Activated naive CD8-positive, alpha-beta T cell treated with anti-CD3 and anti-CD28 coated beads, Interleukin-2, amount 50 U/mL, for 24 hours (primary cell): ENCODE results near the gene DMRT1.

Source experiments
- ATAC-seq: fragments of 150-1000 bp; cut with Tn5 transposase; one replicate; pipeline ENCODE4 v1.10.0; 2021
- DNase-seq: peaks from one replicate; pipeline ENCODE4 v3.0.0; 2021
- H3K27ac Mint-ChIP-seq: one replicate; pipeline ENCODE4 v1.8.0; 2021; ENCODE audit warnings: mild to moderate bottlenecking, mixed read lengths
- H3K27me3 Mint-ChIP-seq: one replicate; pipeline ENCODE4 v1.8.0; 2021; ENCODE audit warnings: mixed read lengths
- H3K36me3 Mint-ChIP-seq: one replicate; pipeline ENCODE4 v1.8.0; 2021; ENCODE audit warnings: low read depth, mixed read lengths
- H3K4me1 Mint-ChIP-seq: one replicate; pipeline ENCODE4 v1.8.0; 2021; ENCODE audit warnings: mixed read lengths
- H3K4me3 Mint-ChIP-seq: one replicate; pipeline ENCODE4 v1.8.0; 2021; ENCODE audit warnings: mild to moderate bottlenecking, moderate library complexity, mixed read lengths
- H3K9me3 Mint-ChIP-seq: one replicate; pipeline ENCODE4 v1.8.0; 2021; ENCODE audit warnings: mixed read lengths

Gene DMRT1

GRCh38 chr9:967436-967835, 125.9 kb downstream of the DMRT1 start:
- no peak for ATAC-seq
- H3K4me1 Mint-ChIP-seq, result peaks cover 13% of the 10 kb centered on the region
- H3K4me3 Mint-ChIP-seq, result no peak overlapping the region
- DNase-seq, result no peak
- H3K27me3 Mint-ChIP-seq, result peaks cover 81% of the 10 kb centered on the region
- no peaks in the 10 kb centered on the region for H3K36me3 Mint-ChIP-seq
- H3K9me3 Mint-ChIP-seq, result no peaks in the 10 kb centered on the region
- no peak overlapping the region for H3K27ac Mint-ChIP-seq

DNA sequence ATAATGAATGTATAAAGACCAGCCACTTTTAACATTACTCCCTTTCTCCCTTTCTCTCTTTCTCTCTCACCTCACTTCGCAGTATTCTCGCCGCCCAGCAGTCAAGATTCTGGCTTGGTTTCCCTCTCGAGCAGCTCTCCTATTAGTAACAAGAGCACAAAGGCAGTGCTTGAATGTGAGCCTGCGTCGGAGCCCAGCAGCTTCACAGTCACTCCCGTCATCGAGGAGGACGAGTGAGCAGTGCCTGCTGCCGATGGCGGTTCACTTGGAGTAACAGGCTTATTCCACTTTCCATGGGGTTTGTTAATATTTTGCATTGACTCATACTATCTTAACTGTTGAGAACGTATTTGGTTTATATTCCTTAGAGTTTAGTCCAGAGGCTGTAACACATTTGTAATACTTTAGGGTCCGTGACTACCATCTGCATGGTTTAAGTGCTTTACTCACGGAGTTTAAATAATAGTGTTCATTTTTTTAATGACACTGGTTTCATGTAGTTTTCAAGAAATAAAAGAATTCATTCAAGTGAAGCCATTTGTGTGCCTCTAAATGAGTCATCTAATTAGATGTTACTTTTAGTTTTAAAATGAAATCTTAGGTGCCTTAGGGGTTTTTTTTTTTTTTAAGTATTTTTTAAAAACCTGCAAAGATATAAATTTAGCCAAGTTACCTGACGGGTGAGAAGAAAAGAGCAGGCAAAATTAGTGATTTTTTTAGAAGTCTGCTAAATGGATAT, 126.6 kb downstream of the DMRT1 start:
- H3K4me1 Mint-ChIP-seq, result peaks cover 13% of the 10 kb centered on the region
- no peaks in the 10 kb centered on the region for H3K36me3 Mint-ChIP-seq
- no peak overlapping the region for H3K4me3 Mint-ChIP-seq
- ATAC-seq (no peak), DNase-seq (no peak)
- H3K27ac Mint-ChIP-seq, result no peak overlapping the region
- H3K9me3 Mint-ChIP-seq, result no peaks in the 10 kb centered on the region
- H3K27me3 Mint-ChIP-seq, result peaks cover 80% of the 10 kb centered on the region

- H3K36me3 Mint-ChIP-seq, result no peaks in the 10 kb centered on the region
- peaks cover 83% of the 10 kb centered on the region for H3K27me3 Mint-ChIP-seq
- peaks cover 20% of the 10 kb centered on the region for H3K4me1 Mint-ChIP-seq
- H3K4me3 Mint-ChIP-seq, result no peak overlapping the region
- no peak for ATAC-seq
- no peaks in the 10 kb centered on the region for H3K9me3 Mint-ChIP-seq
- H3K27ac Mint-ChIP-seq, result no peak overlapping the region
- no peak for DNase-seq
These were observed 128.0 kb downstream of the DMRT1 start for GRCh38 chr9:969310-970150.

GRCh38 chr9:970151-970996, 128.9 kb downstream of the DMRT1 start:
- DNase-seq (no peak), ATAC-seq (no peak)
- H3K27me3 Mint-ChIP-seq, result peaks cover 84% of the 10 kb centered on the region
- H3K36me3 Mint-ChIP-seq, result no peaks in the 10 kb centered on the region
- peaks cover 20% of the 10 kb centered on the region for H3K4me1 Mint-ChIP-seq
- H3K9me3 Mint-ChIP-seq, result no peaks in the 10 kb centered on the region
- H3K27ac Mint-ChIP-seq, result no peak overlapping the region
- H3K4me3 Mint-ChIP-seq, result no peak overlapping the region

GRCh38 chr9:971901-972500, 130.5 kb downstream of the DMRT1 start:
- Mint-ChIP-seq H3K27ac (no peak overlapping the region), H3K4me1 (peaks cover 25% of the 10 kb centered on the region), H3K27me3 (peaks cover 78% of the 10 kb centered on the region), H3K9me3 (no peaks in the 10 kb centered on the region), H3K36me3 (no peaks in the 10 kb centered on the region), H3K4me3 (peak overlapping the region; percentile 36)
- DNase-seq (no peak), ATAC-seq (no peak)

DNA sequence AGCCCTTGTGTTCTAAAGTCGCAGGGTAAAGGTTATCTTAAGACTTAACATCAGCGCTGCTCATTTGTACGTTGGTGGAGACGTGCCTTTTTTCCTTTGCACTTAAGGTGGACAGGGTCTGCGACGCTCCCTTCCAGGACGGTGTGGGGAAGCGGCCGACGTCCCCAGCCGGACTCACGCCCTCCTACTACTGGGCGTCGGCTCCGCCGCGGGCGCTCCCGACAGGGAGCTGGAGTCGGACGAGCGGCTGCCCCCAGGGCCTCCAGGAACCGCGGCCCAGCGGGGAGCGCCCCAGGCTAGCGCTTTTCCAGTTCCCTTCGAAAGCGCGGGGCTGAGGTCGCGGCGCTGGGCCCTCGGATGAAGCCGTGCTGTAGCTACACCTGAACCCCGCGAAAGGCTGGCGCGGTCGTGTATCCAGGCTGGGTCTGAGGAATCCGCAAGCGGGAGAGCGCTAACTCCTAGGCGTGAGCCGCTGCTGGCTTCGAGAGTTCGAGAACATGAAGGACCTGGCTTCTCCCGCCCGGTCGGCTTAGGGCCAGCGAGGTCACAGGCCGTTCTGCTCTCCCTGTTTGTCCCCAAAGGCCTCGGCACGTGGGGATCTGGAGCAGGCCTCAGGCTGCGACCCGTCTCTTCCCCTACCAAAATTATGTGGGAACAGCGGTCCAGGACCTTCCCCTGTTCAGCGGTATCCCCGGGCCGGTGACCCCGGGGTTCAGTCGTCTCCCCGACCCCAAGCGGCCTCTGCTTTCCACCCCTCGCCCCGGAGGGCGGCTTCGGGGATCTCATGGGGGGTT, 131.2 kb downstream of the DMRT1 start:
- H3K36me3 Mint-ChIP-seq, result no peaks in the 10 kb centered on the region
- peaks cover 25% of the 10 kb centered on the region for H3K4me1 Mint-ChIP-seq
- peak overlapping the region; percentile 36 for H3K4me3 Mint-ChIP-seq
- DNase-seq, result no peak
- no peak overlapping the region for H3K27ac Mint-ChIP-seq
- peaks cover 76% of the 10 kb centered on the region for H3K27me3 Mint-ChIP-seq
- H3K9me3 Mint-ChIP-seq, result no peaks in the 10 kb centered on the region
- ATAC-seq, result peak; percentile 26

DNA sequence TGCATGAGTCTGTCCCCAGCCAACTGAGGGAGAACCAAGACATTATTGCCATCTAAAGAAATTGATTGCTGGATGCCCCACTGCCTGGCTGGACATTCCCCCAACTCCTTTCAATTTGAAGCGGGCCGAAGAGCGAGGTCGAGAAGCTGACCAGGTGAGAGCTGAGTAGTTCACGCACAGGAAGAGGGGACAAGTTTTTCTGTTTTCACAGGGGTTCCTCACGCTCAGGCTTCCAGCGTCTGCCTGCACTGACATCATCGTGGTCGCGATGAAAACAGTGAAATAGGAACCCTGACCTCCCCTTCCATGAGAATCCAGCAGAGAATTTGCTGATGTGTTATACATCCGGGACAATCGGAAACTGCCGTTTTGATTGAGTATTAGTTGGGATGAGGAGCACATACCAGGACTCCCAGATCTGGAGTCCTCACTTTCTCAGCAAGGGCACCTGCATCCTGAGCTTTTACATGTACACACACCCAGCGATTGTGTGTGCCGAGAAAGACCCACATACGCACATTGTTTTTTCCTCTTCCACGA, 131.9 kb downstream of the DMRT1 start:
- H3K36me3 Mint-ChIP-seq, result no peaks in the 10 kb centered on the region
- H3K27ac Mint-ChIP-seq, result peak overlapping the region; percentile 39
- no peak overlapping the region for H3K4me3 Mint-ChIP-seq
- peaks cover 21% of the 10 kb centered on the region for H3K4me1 Mint-ChIP-seq
- no peaks in the 10 kb centered on the region for H3K9me3 Mint-ChIP-seq
- ATAC-seq (no peak), DNase-seq (no peak)
- H3K27me3 Mint-ChIP-seq, result peaks cover 76% of the 10 kb centered on the region

DNA sequence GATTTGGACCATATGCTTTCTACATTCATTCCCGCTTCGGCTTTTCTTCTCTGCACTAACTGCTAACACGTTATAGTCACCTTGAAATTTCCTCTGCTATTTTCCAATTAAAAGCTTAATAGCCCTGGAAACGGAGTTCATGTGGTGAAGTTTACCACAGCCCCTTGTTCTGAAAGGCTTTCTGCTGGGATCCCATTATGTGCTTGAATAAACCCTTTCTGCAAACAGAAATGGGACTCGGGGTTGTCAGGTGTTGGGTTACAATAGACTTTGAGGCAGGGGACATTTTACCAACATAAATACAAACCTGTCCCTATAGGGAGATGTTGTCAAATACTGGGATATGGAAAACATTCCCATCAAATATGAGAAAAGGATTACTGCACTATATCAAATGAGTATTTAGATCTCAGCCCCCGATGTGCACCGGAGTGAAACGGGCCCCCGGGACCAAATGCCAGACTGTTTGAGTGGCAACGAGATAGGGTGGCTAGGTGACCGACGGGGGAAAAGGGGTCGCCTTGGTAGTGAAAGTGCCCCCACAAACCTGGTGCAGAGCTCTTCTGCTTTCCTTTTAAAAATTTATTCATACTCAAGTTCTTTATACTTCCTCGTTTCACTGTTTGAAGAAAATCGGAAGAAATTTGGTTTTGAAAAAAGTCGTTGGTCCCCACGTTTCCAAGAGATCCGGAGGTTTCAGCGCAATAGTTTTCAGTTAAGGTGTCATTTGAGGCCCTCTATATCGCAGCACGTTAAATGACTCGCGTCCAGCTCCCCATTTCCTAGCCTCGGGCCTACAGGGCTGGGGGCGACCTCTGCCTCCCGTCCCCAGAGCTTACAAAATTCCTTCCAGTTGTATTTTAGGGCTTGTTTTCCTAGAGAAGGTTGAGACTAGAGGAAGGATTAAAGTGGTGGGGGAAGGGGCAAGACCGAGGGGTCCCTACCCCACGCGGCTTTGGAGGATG, 132.8 kb downstream of the DMRT1 start:
- Mint-ChIP-seq H3K36me3 (no peaks in the 10 kb centered on the region), H3K27ac (no peak overlapping the region), H3K9me3 (no peaks in the 10 kb centered on the region), H3K27me3 (peaks cover 74% of the 10 kb centered on the region), H3K4me3 (no peak overlapping the region), H3K4me1 (peaks cover 16% of the 10 kb centered on the region)
- ATAC-seq (no peak), DNase-seq (no peak)

- Mint-ChIP-seq H3K9me3 (no peaks in the 10 kb centered on the region), H3K4me1 (peaks cover 14% of the 10 kb centered on the region), H3K36me3 (no peaks in the 10 kb centered on the region), H3K27ac (no peak overlapping the region), H3K4me3 (no peak overlapping the region), H3K27me3 (peaks cover 76% of the 10 kb centered on the region)
- ATAC-seq, result no peak
- no peak for DNase-seq
These were observed 133.7 kb downstream of the DMRT1 start for GRCh38 chr9:974996-975739.

GRCh38 chr9:975740-976257, 134.3 kb downstream of the DMRT1 start:
- Mint-ChIP-seq H3K27ac (no peak overlapping the region), H3K4me3 (peak overlapping the region; percentile 14)

DNA sequence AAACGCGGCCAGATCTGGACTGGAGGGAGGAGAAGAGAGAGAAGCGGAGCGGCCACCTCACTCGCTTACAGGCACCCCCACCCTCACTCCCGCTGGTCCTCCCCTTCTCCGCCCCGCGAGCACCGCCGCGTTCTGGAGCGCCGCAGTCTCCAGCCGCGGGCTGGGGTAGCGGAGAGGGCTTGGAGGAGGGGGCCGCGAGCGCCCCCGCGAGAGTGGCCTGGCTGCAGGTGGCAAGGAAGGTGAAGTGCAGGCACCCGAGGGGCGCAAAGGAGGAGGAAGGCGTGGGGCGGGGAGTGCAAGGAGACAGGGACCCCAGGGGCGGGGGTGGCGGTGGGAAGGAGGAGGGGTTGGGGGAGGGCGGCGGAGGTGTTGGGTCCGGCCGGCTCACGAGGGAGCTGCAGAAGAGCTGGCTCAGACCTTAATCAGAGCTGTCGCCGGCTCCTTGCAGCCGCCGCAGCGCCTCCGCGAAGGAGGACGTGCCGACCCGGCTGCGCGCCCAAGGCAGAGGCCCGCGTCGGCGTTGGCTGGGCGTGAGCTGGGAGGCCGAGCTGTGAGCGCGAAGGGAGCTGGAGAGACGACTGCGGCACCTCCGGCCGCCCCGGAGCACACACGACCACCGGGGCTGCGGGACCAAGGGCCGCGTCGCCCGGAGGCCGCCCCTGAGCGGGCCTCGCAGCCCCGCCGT, 134.9 kb downstream of the DMRT1 start, which contains the start of gene DMRT3:
Gene DMRT3, plus strand, starts transcription at position 398 of the 685 bp plus-strand sequence. CDS start 347 bp downstream, outside the sequence.
- Mint-ChIP-seq H3K9me3 (no peaks in the 10 kb centered on the region), H3K36me3 (no peaks in the 10 kb centered on the region), H3K27me3 (peaks cover 77% of the 10 kb centered on the region), H3K27ac (no peak within 1 kb of the TSS), H3K4me1 (peaks cover 12% of the 10 kb centered on the region), H3K4me3 (peak within 1 kb of the TSS; percentile 14)
- ATAC-seq (peak; percentile 17), DNase-seq (no peak)

More at GRCh38 chr9:975740-976257, 134.3 kb downstream of the DMRT1 start:
- Mint-ChIP-seq H3K27me3 (peaks cover 77% of the 10 kb centered on the region), H3K9me3 (no peaks in the 10 kb centered on the region), H3K36me3 (no peaks in the 10 kb centered on the region), H3K4me1 (peaks cover 12% of the 10 kb centered on the region)
- ATAC-seq (no peak), DNase-seq (no peak)
